Loucy (cell line): Measurements from ENCODE around the gene TMEM86B.

Experiments used
- H2AFZ ChIP-seq: fragments of 200-600 bp; sonication (generic); 2 replicates; pipeline ENCODE4 v1.6.0; 2016; ENCODE audit warnings: antibody characterized with exemption, mild to moderate bottlenecking, low read length, moderate library complexity
- H3F3A ChIP-seq: fragments of 200-600 bp; 2 replicates; pipeline ENCODE4 v1.6.0; 2016; ENCODE audit warnings: antibody characterized with exemption, low read depth, mild to moderate bottlenecking
- H3K27me3 ChIP-seq: fragments of 200-600 bp; sonication (generic); 2 replicates; pipeline ENCODE4 v1.6.1; 2014; ENCODE audit warnings: low read length, mild to moderate bottlenecking; ENCODE audit not compliant: insufficient read depth, poor library complexity, severe bottlenecking
- H3K36me3 ChIP-seq: fragments of 200-600 bp; sonication (generic); 2 replicates; pipeline ENCODE4 v1.6.1; 2016; ENCODE audit warnings: low read length; ENCODE audit not compliant: insufficient read depth
- H3K4me1 ChIP-seq: fragments of 200-600 bp; sonication (generic); 2 replicates; pipeline ENCODE4 v1.5.1; 2014; ENCODE audit warnings: low read length, mild to moderate bottlenecking; ENCODE audit not compliant: insufficient read depth, poor library complexity, severe bottlenecking
- H3K4me2 ChIP-seq: fragments of 200-600 bp; sonication (generic); 2 replicates; pipeline ENCODE4 v1.6.0; 2014; ENCODE audit warnings: antibody characterized with exemption, low read length, low read depth, mild to moderate bottlenecking; ENCODE audit not compliant: poor library complexity, severe bottlenecking
- H3K4me3 ChIP-seq: fragments of 200-600 bp; sonication (generic); 2 replicates; pipeline ENCODE4 v1.5.1; 2014; ENCODE audit warnings: low read length, mild to moderate bottlenecking, mixed read lengths; ENCODE audit not compliant: poor library complexity, severe bottlenecking
- H3K79me2 ChIP-seq: fragments of 200-600 bp; sonication (generic); 2 replicates; pipeline ENCODE4 v1.6.1; 2014; ENCODE audit warnings: low read length; ENCODE audit not compliant: insufficient read depth
- H3K9ac ChIP-seq: fragments of 200-600 bp; sonication (generic); 2 replicates; pipeline ENCODE4 v1.6.0; 2014; ENCODE audit warnings: mild to moderate bottlenecking, low read depth, low read length, moderate library complexity; ENCODE audit not compliant: poor library complexity, severe bottlenecking
- H3K9me2 ChIP-seq: fragments of 200-600 bp; sonication (generic); replicated peaks from 2 replicates; pipeline ENCODE4 v1.6.1; 2016; ENCODE audit warnings: low read depth, low read length, mixed read lengths
- H3K9me3 ChIP-seq: fragments of 200-600 bp; sonication (generic); 2 replicates; pipeline ENCODE4 v1.6.1; 2014; ENCODE audit warnings: mild to moderate bottlenecking, antibody characterized with exemption, low read length, low read depth; ENCODE audit not compliant: insufficient read depth
- H4K20me1 ChIP-seq: fragments of 200-600 bp; sonication (generic); 2 replicates; pipeline ENCODE4 v1.6.0; 2014; ENCODE audit warnings: antibody characterized with exemption, low read length, mild to moderate bottlenecking; ENCODE audit not compliant: insufficient read depth, poor library complexity, severe bottlenecking
- CTCF ChIP-seq: fragments of 200-600 bp; sonication (generic); conservative IDR thresholded peaks from 2 replicates; pipeline ENCODE4 v1.5.1; 2014; ENCODE audit warnings: mild to moderate bottlenecking, antibody characterized with exemption, low read length
- EZH2phosphoT487 ChIP-seq: fragments of 200-600 bp; IDR thresholded peaks from 2 replicates; pipeline ENCODE4 v1.6.1; 2018; ENCODE audit warnings: antibody characterized with exemption, mild to moderate bottlenecking, moderate library complexity, borderline replicate concordance

Gene TMEM86B

GRCh38 chr19:55257461-55258420 is 29.2 kb upstream of the TMEM86B start:
- Histone ChIP-seq H3F3A (peaks cover 25% of the 10 kb centered on the region), H3K36me3 (peaks cover 8% of the 10 kb centered on the region; the same call in 1 of the 2 replicates), H3K79me2 (peaks cover 56% of the 10 kb centered on the region), H3K4me1 (peaks cover 42% of the 10 kb centered on the region), H3K9ac (peak overlapping the region; percentile 100), H3K4me2 (peak overlapping the region; percentile 97), H3K9me2 (no peaks in the 10 kb centered on the region), H2AFZ (no peak overlapping the region), H3K9me3 (no peaks in the 10 kb centered on the region), H4K20me1 (peaks cover 29% of the 10 kb centered on the region), H3K27me3 (no peaks in the 10 kb centered on the region), H3K4me3 (peak overlapping the region; percentile 89)
- TF ChIP-seq EZH2phosphoT487 (no peak), CTCF (no peak)

GRCh38 chr19:55256562-55257460 is 28.2 kb upstream of the TMEM86B start:
- peaks cover 65% of the 10 kb centered on the region for H3K79me2 ChIP-seq
- peaks cover 29% of the 10 kb centered on the region for H3F3A ChIP-seq

More at GRCh38 chr19:55256562-55257460, 28.2 kb upstream of the TMEM86B start:
- peak overlapping the region; percentile 100 for H3K9ac ChIP-seq
- H3K4me2 ChIP-seq = peak overlapping the region; percentile 97
- H3K4me1 ChIP-seq = peaks cover 51% of the 10 kb centered on the region
- H3K9me3 ChIP-seq = no peaks in the 10 kb centered on the region
- H3K9me2 ChIP-seq = no peaks in the 10 kb centered on the region
- H3K27me3 ChIP-seq = no peaks in the 10 kb centered on the region
- peaks cover 8% of the 10 kb centered on the region; the same call in 1 of the 2 replicates for H3K36me3 ChIP-seq
- no peak overlapping the region for H2AFZ ChIP-seq
- H3K4me3 ChIP-seq = peak overlapping the region; percentile 89
- H4K20me1 ChIP-seq = peaks cover 29% of the 10 kb centered on the region
- TF ChIP-seq CTCF (no peak), EZH2phosphoT487 (no peak)
